MCF 10A (cell line): ENCODE results near the gene TAS2R60. TPM values are rescaled to one million over a fixed set of nuclear protein-coding genes. Genes with fewer than 3 reads are reported as not detected.

Experiments used
- BruUV-seq: library from RNA; stranded (reverse); fragments of 400-500 nt; replicated peaks from 2 replicates; lab custom pipeline; 2021; lab: Mats Ljungman, UMichigan
- CTCF ChIA-PET: fragments of 300-600 bp; sonication (Branson Sonifier 250); formaldehyde crosslinking; extraction: SDS; loops from one replicate; lab custom pipeline; 2021; ENCODE audit warnings: antibody characterized with exemption, inconsistent platforms; lab: Yijun Ruan, JAX
- POLR2A ChIA-PET: fragments of 300-600, 350-650 bp; sonication (Branson Sonifier 250); formaldehyde crosslinking; extraction: SDS; loops from one replicate; lab custom pipeline; 2020; ENCODE audit warnings: antibody characterized with exemption, inconsistent platforms; lab: Yijun Ruan, JAX
- DNase-seq: peaks from one replicate; pipeline ENCODE4 v3.0.0-alpha.2; 2018; ENCODE audit not compliant: unreplicated experiment
- H3K27ac Mint-ChIP-seq: one replicate; pipeline ENCODE4 v1.8.0; 2022; ENCODE audit warnings: mild to moderate bottlenecking, low read depth, mixed read lengths; ENCODE audit not compliant: unreplicated experiment
- H3K27me3 Mint-ChIP-seq: one replicate; pipeline ENCODE4 v1.8.0; 2022; ENCODE audit warnings: mixed read lengths; ENCODE audit not compliant: insufficient read depth, unreplicated experiment
- H3K36me3 Mint-ChIP-seq: one replicate; pipeline ENCODE4 v1.8.0; 2022; ENCODE audit warnings: mild to moderate bottlenecking, moderate library complexity, mixed read lengths; ENCODE audit not compliant: insufficient read depth, unreplicated experiment
- H3K4me1 Mint-ChIP-seq: one replicate; pipeline ENCODE4 v1.8.0; 2022; ENCODE audit warnings: mixed read lengths; ENCODE audit not compliant: insufficient read depth, unreplicated experiment
- H3K4me3 Mint-ChIP-seq: one replicate; pipeline ENCODE4 v1.8.0; 2022; ENCODE audit warnings: mild to moderate bottlenecking, moderate library complexity, mixed read lengths; ENCODE audit not compliant: unreplicated experiment
- H3K9me3 Mint-ChIP-seq: one replicate; pipeline ENCODE4 v1.8.0; 2022; ENCODE audit warnings: mixed read lengths; ENCODE audit not compliant: unreplicated experiment
- CTCF ChIP-seq: fragments of 200-600 bp; IDR thresholded peaks from one replicate; pipeline ENCODE4 v1.8.0; 2022; ENCODE audit warnings: antibody characterized with exemption, mild to moderate bottlenecking; ENCODE audit not compliant: unreplicated experiment
- intact Hi-C: fragments of 100-400 bp; cut with micrococcal nuclease; formaldehyde crosslinking; loops from 2 replicates; pipeline ENCODE4 v1.14.1; 2022
- total RNA-seq: library from RNA; stranded (reverse); gene quantifications from 2 replicates; pipeline ENCODE4 v1.2.3, GENCODE V29; 2022

The TAS2R60 gene
- total RNA-seq, 1 experiment from 2014 or later, result not detected

- no peak for DNase-seq
- no peak for TF ChIP-seq CTCF
- no peak overlapping the region for H3K4me3 Mint-ChIP-seq
- peaks cover 19% of the 10 kb centered on the region for H3K27me3 Mint-ChIP-seq
- H3K27ac Mint-ChIP-seq, result no peak overlapping the region
- no peaks in the 10 kb centered on the region for H3K4me1 Mint-ChIP-seq
- no peaks in the 10 kb centered on the region for H3K9me3 Mint-ChIP-seq
- H3K36me3 Mint-ChIP-seq, result no peaks in the 10 kb centered on the region
- intact Hi-C loops, result no loop called here
- CTCF ChIA-PET, result no interaction called here
- BruUV-seq, result no TSS peak
- POLR2A ChIA-PET, result no interaction called here
These were observed 1.5 kb downstream of the TAS2R60 start for GRCh38 chr7:143444785-143445184.

GRCh38 chr7:143447466-143447865, 4.2 kb downstream of the TAS2R60 start:
- Mint-ChIP-seq H3K27me3 (peaks cover 15% of the 10 kb centered on the region), H3K4me1 (no peaks in the 10 kb centered on the region), H3K9me3 (no peaks in the 10 kb centered on the region), H3K4me3 (no peak overlapping the region), H3K36me3 (no peaks in the 10 kb centered on the region), H3K27ac (no peak overlapping the region)
- TF ChIP-seq CTCF, result no peak
- POLR2A ChIA-PET, result no interaction called here
- DNase-seq, result no peak
- CTCF ChIA-PET, result no interaction called here
- no TSS peak for BruUV-seq
- intact Hi-C loops, result no loop called here

GRCh38 chr7:143448429-143448828, 5.2 kb downstream of the TAS2R60 start:
- H3K36me3 Mint-ChIP-seq, result no peaks in the 10 kb centered on the region
- H3K27me3 Mint-ChIP-seq, result peaks cover 24% of the 10 kb centered on the region
- no peak overlapping the region for H3K4me3 Mint-ChIP-seq
- no peaks in the 10 kb centered on the region for H3K4me1 Mint-ChIP-seq
- TF ChIP-seq CTCF, result no peak
- CTCF ChIA-PET, result interaction anchor here (1.0 to 1.1 kb wide), 2 partner anchors 42 to 53 kb away, joined by 3 to 4 read pairs; no protein-coding TSS in a partner anchor
- no peaks in the 10 kb centered on the region for H3K9me3 Mint-ChIP-seq
- POLR2A ChIA-PET, result no interaction called here
- BruUV-seq, result no TSS peak
- intact Hi-C loops, result no loop called here
- DNase-seq, result no peak
- no peak overlapping the region for H3K27ac Mint-ChIP-seq

- ChIA-PET CTCF (no interaction called here), POLR2A (interaction anchor here (0.7 kb wide), 1 partner anchor 118 kb away, joined by 3 read pairs; no protein-coding TSS in a partner anchor)
- Mint-ChIP-seq H3K4me1 (no peaks in the 10 kb centered on the region), H3K27ac (no peak overlapping the region), H3K36me3 (no peaks in the 10 kb centered on the region), H3K27me3 (peaks cover 37% of the 10 kb centered on the region), H3K9me3 (no peaks in the 10 kb centered on the region), H3K4me3 (no peak overlapping the region)
- no peak for TF ChIP-seq CTCF
- intact Hi-C loops, result no loop called here
- BruUV-seq, result no TSS peak
- DNase-seq, result no peak
These were observed 6.5 kb downstream of the TAS2R60 start for GRCh38 chr7:143449793-143450192.
